NK-92 (cell line): ENCODE data around the gene ZMYM2.

Experiments
- DNase-seq: peaks from one replicate; lab custom pipeline; 2025; ENCODE audit not compliant: unreplicated experiment; lab: John Stamatoyannopoulos, UW

Gene ZMYM2

GRCh38 chr13:20102525-20103180, 144.1 kb downstream of the ZMYM2 start:
- no peak for DNase-seq

- no peak for DNase-seq
These were observed 146.7 kb downstream of the ZMYM2 start for GRCh38 chr13:20105161-20105689.

- DNase-seq = no peak
These were observed 148.2 kb downstream of the ZMYM2 start for GRCh38 chr13:20106742-20107141.

GRCh38 chr13:20109037-20109436, 150.5 kb downstream of the ZMYM2 start:
- no peak for DNase-seq

- DNase-seq = no peak
These were observed 155.6 kb downstream of the ZMYM2 start for GRCh38 chr13:20114066-20114610.

GRCh38 chr13:20116213-20116612, 157.7 kb downstream of the ZMYM2 start:
- DNase-seq = no peak

- DNase-seq = no peak
These were observed 160.0 kb downstream of the ZMYM2 start for GRCh38 chr13:20118268-20119140.

GRCh38 chr13:20119960-20120359, 161.4 kb downstream of the ZMYM2 start:
- DNase-seq = no peak

GRCh38 chr13:20121159-20121525, 162.6 kb downstream of the ZMYM2 start:
- no peak for DNase-seq

GRCh38 chr13:20124303-20124702, 165.8 kb downstream of the ZMYM2 start:
- no peak for DNase-seq

GRCh38 chr13:20125129-20125782, 166.7 kb downstream of the ZMYM2 start:
- DNase-seq = no peak

- DNase-seq = no peak
These were observed 167.2 kb downstream of the ZMYM2 start for GRCh38 chr13:20125783-20126165.

GRCh38 chr13:20126541-20127261, 168.2 kb downstream of the ZMYM2 start:
- DNase-seq = no peak

GRCh38 chr13:20127262-20127561, 168.7 kb downstream of the ZMYM2 start:
- no peak for DNase-seq

- DNase-seq = no peak
These were observed 169.3 kb downstream of the ZMYM2 start for GRCh38 chr13:20127562-20128458.

- no peak for DNase-seq
These were observed 170.0 kb downstream of the ZMYM2 start for GRCh38 chr13:20128459-20128931.

- DNase-seq = no peak
These were observed 170.5 kb downstream of the ZMYM2 start for GRCh38 chr13:20129076-20129475.

GRCh38 chr13:20130012-20130411, 171.5 kb downstream of the ZMYM2 start:
- DNase-seq = no peak

- no peak for DNase-seq
These were observed 172.1 kb downstream of the ZMYM2 start for GRCh38 chr13:20130652-20131051.
